ENCODE measurements around the gene INSYN2B. TPM values are rescaled to one million over a fixed set of nuclear protein-coding genes. Genes with fewer than 3 reads are reported as not detected.
A peak's percentile ranks its signal among the peaks of the same experiment; 100 is the strongest.

Gene INSYN2B
- total RNA-seq, 1 experiment from 2014 or later, result 8.4 TPM

- DNase-seq (ENCODE audit: low read depth), result no peak
Measured at GRCh38 chr5:169933127-169933526, 47.2 kb downstream of the INSYN2B start.

DNA sequence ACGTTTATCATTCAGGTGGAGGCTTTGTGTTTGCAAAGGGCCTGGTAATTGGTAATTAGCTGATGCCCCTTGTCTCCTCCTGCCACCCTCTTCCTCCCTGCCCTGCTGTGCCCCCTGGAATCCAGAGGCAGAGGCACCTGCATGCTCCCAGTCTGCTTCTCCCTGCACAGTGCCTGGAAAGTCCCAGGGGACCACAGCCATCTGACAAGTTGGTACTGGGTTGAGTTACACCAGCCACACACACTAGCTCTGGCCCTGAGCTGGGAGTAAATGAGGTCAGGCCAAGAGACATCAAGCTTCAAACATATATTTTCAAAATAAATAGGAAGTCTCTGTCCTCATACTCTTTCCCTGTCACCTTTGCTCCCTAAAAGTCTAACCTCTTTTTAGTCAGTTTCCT, 56.3 kb downstream of the INSYN2B start:
- no peak for DNase-seq (ENCODE audit: low read depth)

DNA sequence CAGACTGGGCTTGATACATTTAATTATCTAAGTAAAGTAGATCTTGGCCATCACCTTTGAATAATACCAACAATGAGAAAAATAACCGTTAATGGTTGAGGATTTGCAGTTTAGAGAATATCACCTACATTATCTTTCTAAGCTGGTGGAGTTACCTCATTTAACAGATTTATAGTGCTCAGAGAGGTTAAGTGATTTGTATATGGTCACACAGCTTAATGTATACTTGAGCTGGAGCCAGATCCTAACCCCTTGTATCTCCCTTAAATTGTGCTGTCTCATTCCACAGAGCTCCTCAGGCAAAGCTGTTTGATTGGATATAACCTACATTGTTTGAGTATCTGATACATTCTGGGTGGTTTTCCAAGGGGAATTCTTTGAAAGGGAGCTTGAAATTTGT, 57.8 kb downstream of the INSYN2B start:
- no peak for DNase-seq (ENCODE audit: low read depth)

DNA sequence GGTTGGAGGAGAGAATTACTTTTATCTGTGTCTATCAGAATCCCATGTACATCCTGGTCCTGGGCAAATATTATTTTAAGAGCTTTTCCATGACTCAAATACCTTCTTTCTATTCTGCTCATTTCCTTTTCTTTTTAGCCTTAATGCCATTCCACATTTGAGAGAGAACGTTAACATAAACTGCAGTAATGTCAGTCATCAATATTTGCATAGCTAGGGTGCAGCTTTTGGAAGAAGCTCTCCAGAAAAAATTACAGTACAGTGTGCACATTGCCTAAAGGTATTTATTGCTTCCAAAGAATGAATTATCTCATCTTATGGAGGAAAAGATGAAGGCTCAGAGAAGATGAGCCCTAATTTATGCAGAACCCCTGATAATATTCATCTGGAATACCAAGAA, 58.3 kb downstream of the INSYN2B start:
- no peak for DNase-seq (ENCODE audit: low read depth)

DNA sequence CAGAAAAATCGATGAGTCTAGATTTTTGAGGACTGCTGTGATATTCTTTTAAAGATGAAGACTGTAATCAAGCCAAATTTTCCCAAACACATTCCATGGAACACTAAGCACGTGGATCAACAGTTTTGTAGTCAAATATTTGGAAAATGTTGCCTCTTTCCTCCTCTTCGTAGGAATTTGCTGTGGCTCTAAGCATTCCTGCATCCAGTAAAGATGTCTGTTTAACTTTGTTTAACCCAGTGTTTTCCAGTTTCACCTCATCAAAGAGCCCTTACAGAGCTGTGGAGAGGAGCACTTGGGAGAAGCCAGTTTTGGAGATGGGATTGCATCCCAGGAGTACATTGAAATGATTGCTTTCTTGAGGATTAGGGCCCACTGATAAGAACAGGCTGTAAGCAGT, 58.9 kb downstream of the INSYN2B start:
- no peak for DNase-seq (ENCODE audit: low read depth)

GRCh38 chr5:169920474-169920873, 59.8 kb downstream of the INSYN2B start:
- no peak for DNase-seq (ENCODE audit: low read depth)

- no peak for DNase-seq (ENCODE audit: low read depth)
Measured at GRCh38 chr5:169918228-169918627, 62.1 kb downstream of the INSYN2B start.

GRCh38 chr5:169917500-169917899, 62.8 kb downstream of the INSYN2B start:
- no peak for DNase-seq (ENCODE audit: low read depth)

DNA sequence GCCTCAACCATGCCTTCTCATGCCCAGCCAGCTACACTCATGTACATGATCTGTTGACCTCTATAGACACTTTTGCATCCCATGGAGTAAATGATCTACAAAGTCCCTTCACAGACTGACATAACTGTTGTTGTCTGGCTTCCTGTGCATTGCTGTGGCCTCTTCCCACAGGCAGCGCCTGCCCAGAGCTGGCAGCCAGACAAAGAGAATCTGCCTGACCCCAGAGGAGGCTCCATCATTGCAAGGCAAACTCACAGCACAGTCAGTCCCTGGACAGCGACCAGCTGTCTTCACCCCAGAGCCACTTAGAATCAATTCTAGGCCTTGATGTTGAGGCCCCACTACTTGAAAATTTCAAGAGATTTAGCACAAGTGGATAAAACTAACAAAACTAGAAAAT, 65.5 kb downstream of the INSYN2B start:
- peak; percentile 71 for DNase-seq (ENCODE audit: low read depth)

- DNase-seq (ENCODE audit: low read depth), result no peak
Measured at GRCh38 chr5:169913479-169913878, 66.8 kb downstream of the INSYN2B start.

- DNase-seq (ENCODE audit: low read depth), result no peak
Measured at GRCh38 chr5:169911448-169912212, 68.7 kb downstream of the INSYN2B start.

- no peak for DNase-seq (ENCODE audit: low read depth)
Measured at GRCh38 chr5:169910393-169910792, 69.9 kb downstream of the INSYN2B start.

GRCh38 chr5:169909945-169910344, 70.3 kb downstream of the INSYN2B start:
- peak; percentile 12 for DNase-seq (ENCODE audit: low read depth)

DNA sequence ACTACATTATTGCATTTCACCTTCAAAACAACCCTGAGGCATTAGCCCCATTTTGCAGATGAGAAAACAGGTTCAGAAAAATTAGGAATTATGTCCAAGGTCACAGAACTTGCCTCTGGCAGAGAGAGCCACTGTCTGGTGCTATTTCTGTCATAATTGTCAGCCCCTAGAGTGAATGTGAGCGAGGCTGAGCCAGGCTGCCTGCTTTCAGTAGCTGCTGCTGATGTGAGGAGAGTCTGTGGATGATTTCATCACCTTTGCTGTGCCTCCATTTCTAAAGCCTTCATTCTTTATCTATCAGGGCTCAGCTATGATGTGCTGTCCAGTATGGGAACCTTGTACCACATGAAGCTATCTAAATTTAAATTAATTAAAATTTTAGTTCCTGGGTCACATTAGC, 71.4 kb downstream of the INSYN2B start:
- DNase-seq (ENCODE audit: low read depth), result no peak

GRCh38 chr5:169906745-169907649, 73.3 kb downstream of the INSYN2B start:
- DNase-seq (ENCODE audit: low read depth), result no peak

- DNase-seq (ENCODE audit: low read depth), result no peak
Measured at GRCh38 chr5:169905017-169905416, 75.3 kb downstream of the INSYN2B start.

- no peak for DNase-seq (ENCODE audit: low read depth)
Measured at GRCh38 chr5:169904508-169904907, 75.8 kb downstream of the INSYN2B start.

GRCh38 chr5:169904059-169904458, 76.2 kb downstream of the INSYN2B start:
- no peak for DNase-seq (ENCODE audit: low read depth)

DNA sequence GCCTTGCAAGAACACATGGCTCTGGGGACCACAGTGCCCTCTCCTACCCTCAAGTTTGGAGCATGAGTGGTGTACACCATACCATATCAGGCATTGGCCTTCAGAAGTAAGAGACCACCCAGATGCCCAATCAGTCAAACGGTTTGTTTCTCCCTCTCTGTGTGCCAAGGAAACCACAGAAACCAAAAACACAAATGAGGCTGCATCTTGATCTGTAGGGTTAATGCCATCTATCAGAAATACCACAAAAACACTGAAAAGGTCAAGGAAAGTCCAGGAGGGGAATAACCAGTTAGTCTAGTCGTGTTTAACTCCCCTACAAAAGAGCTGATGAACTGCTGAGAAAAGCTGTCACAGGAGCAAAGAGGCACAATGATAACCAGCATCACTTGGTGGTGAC, 78.4 kb downstream of the INSYN2B start:
- no peak for DNase-seq (ENCODE audit: low read depth)

DNA sequence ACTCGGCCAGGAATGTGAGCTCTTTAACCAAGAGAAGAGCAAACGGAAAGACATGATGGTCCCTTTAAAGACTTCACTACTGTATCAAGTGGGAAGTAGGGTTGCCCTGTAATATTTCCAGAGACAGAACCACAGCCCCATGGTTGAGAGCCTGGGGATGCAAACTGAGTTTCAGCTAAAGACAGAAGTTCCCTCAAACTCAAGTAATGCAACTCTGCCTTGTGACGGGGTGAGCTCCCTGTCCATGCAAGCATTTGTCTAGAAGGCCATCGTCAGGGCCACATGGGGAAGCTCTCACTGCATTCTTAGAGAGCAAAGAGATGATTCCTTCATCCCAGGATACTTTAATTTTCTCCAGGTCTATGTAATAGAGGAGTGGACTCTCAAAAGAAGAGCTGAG, 82.8 kb downstream of the INSYN2B start:
- DNase-seq (ENCODE audit: low read depth), result no peak

GRCh38 chr5:169895926-169896325, 84.4 kb downstream of the INSYN2B start:
- no peak for DNase-seq (ENCODE audit: low read depth)

DNA sequence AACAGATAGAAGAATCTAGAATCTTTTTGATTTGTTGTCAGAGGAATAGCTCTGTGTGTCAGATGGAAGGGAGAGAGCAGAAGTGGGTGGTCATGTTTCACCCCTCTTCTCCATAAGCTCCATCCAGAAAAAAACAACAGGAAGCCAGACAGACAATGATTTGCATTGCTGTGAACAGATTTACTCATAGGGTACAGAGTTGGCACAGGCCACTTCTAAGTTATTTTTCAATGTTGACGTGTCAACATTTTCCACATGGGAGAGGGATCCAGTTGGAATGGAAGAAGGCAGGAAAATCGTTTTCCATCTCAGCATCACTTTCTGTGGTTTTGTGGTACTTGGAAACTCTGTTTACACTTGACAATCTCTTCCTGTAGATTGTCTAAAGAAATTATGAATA, 86.7 kb downstream of the INSYN2B start:
- DNase-seq (ENCODE audit: low read depth), result peak; percentile 76

- DNase-seq (ENCODE audit: low read depth), result peak; percentile 62
Measured at GRCh38 chr5:169893010-169893409, 87.3 kb downstream of the INSYN2B start.
